SKM-1 (cell line): Measurements from ENCODE around the gene PAX3.
"Not testable (repeated sequence)": the region's sequence is repeated elsewhere in the genome, so short reads cannot be mapped to it uniquely, and the experiment has no call there.

Experiments used
- DNase-seq: peaks from one replicate; lab custom pipeline; 2025; ENCODE audit not compliant: unreplicated experiment; lab: John Stamatoyannopoulos, UW

PAX3 gene

DNA sequence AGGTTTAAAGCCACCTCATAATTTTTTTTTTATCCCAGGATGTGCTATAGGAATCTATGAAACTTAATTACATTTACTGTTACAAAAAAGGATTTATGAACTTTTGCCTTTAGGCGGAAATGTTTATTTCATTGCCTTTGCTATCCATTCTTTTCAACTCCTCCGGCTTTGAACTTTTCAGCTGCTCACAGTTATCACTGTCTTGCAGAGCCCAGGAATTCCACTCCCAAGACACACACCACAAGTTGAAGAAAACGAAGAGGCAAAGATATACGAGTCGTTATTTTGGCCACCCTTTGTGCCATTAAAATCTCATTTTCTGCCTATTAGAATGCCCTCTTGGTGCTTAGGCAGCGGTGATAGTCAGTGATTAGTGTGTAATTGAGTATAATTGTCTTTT lies 80.0 kb downstream of the PAX3 start:
- DNase-seq: no peak

DNA sequence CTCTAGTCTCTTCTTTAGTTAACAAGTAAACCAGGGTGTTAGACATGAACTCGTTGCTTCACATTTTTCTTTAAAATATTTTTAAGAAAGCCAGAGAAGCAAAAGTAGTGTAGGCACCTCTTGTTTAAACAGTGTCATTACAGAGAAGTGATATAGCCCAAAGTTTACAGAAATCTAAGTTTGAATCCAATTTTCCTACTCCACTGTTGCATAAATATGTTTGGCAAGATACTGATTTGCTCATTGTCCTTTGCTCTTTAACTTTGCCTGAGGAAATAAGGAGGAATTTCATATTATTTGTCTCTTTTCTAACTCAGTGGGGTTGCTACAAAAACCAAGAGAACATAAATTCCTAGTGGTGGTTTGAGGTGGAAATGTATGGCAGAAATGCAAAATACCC lies 81.1 kb downstream of the PAX3 start:
- DNase-seq: no peak

- DNase-seq: no peak
Observed at GRCh38 chr2:222214885-222215284, 83.9 kb downstream of the PAX3 start.

DNA sequence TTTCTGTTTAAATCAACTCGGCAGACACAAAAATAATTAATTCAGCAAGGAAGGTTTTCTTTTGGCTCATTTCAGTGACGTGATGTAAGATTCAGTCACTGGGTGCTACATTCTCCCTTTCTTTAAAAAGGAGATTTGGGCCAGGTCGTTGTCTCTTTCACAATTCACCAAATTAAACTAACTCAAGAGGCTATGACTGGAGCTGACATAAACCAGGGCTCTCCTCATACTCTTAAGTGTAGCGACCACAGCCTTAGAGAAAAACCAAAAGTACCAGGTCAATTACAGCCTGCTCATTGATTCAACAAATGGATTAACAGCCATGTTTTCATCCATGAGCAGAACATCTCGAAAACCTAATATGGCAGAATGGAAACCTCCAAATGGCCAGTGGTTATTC lies 85.7 kb downstream of the PAX3 start:
- no peak for DNase-seq

DNA sequence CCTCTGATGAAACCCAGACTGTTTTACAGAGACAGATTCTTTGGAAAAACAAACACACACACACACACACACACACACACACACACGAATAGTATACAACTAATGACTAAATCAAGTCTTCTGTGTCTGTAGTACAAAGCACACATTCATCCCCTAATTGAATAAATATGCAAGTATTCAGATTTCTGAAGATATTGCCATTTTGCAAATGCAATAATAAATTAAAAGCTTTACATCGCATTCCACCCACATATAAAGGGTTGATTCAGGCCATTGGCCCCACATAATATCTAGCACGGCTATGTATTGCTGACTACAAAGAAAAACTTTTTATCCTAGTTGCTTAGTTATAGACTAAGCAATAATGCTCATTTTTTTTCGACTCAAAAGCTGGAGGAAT lies 86.2 kb downstream of the PAX3 start:
- DNase-seq: no peak

- DNase-seq: no peak
Observed at GRCh38 chr2:222208010-222208690, 90.6 kb downstream of the PAX3 start.

DNA sequence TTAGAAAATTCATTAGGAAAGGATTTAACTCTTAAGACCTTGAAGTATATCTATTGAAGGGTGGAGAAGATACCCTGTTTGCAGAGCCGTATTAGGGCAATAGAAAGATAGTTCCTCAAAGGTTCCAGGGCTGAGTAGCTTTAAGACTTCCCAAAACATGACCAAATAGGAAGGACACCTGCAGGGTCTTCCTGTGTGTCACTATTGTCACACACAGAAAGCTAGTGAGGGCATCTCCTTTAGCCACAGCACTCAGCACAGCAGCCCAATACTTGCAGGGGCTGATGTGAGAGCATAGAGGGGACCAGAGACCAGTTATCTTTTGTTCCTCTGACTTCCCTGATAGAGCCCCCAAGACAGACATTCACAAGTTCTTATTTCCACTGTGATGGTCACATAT lies 93.7 kb downstream of the PAX3 start:
- no peak for DNase-seq

GRCh38 chr2:222203041-222203440 lies 95.8 kb downstream of the PAX3 start:
- no peak for DNase-seq

DNA sequence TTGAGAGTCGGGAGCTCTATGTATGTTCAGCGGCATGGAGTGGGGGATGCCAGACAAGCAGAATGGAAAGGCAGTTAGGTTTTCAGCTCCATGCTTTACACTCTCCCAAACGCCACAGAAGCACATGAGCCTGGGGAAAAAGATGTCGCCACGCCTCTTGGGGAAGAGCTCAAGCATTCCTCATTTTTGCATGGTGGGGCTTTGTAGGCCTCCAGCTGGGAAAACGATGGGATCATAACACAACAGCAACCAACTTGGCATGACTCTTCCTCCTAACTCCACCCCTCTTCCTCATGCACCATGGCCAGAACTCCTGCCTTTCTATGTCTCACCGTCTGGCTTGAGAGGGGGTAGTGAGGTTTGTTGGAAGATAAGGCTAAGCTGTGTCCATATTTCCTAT lies 102.6 kb downstream of the PAX3 start:
- DNase-seq: no peak

DNA sequence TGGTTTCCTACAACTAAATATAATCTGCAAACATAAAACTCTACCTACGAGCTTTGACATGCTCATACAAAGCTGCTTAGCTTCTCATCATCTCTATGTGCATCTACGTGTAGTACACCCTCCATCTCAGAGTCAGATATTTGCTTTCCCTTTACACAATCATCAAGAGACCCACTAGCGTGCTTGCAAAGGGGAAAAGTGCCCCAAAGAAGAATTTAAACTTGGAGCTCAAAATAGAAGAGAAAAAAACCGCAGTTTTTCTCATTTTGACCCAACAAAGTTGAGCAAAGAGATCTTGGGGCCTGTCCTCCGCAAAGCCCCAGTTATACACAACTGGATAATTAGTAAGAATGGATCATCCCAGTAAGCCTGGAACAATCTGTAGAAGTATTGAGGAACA lies 104.1 kb downstream of the PAX3 start:
- no peak for DNase-seq

- no peak for DNase-seq
Observed at GRCh38 chr2:222193328-222193983, 105.3 kb downstream of the PAX3 start.

- no peak for DNase-seq
Observed at GRCh38 chr2:222180619-222181018, 118.2 kb downstream of the PAX3 start.

- DNase-seq: no peak
Observed at GRCh38 chr2:222179592-222179991, 119.2 kb downstream of the PAX3 start.

GRCh38 chr2:222178450-222178849 lies 120.3 kb downstream of the PAX3 start:
- no peak for DNase-seq

DNA sequence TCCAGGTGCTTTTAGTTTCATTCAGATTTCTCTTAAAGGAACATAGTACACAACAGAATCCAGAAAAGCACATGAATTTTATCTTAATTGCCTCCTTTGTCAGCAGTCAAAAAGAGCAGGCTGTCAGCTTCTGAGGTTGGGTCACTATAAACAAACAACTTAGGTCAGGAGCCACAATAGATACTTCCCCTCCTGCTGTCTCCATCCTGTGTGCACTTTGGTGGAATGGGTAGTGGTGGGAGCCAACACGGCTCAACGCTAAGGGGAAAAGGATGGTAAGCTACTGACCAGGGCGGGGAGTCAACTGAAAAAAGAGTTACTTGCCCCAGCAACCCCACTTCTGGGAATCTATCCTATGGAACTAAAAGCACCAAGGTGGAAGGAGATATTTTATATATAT lies 121.9 kb downstream of the PAX3 start:
- DNase-seq: no peak

DNA sequence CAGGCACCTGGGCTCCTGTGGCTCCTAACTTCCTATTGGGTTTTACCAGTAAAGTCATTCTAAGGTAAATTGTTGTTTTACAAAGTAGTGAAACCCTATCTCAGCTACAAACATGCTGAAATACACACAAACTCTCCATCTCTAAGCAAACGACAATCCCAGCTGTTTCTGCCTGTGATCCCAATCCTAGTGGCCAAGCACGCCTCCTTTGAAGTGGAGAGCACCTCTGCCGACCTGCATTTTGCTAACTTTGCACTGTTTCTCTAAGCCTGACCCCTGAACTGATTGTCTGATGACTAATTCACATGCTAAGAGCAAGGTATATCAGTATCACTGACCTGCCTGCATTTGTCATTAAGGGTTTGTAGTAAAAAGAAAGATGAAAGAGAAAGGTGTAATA lies 124.3 kb downstream of the PAX3 start:
- DNase-seq: no peak

GRCh38 chr2:222169346-222169745 lies 129.5 kb downstream of the PAX3 start:
- no peak for DNase-seq

GRCh38 chr2:222167762-222168161 lies 131.0 kb downstream of the PAX3 start:
- DNase-seq: no peak

DNA sequence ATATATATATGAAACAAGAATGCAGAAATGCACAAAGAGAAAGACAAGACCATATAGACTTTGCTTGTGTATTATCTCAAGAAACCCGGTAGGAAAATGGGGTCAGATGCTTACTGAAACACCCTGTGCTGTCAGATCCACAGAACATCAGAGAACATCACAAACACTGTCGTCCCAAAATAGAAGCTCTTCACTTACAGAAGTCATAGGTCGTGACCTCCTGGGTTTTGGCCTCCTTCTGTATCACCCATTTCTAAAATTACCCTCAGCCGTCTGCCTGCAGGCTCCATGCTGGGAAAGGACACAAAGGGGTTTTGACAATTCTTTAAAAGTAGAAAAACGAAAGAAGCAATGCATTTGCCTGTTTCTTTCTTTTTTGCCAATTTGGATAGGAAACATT lies 137.9 kb downstream of the PAX3 start:
- no peak for DNase-seq

DNA sequence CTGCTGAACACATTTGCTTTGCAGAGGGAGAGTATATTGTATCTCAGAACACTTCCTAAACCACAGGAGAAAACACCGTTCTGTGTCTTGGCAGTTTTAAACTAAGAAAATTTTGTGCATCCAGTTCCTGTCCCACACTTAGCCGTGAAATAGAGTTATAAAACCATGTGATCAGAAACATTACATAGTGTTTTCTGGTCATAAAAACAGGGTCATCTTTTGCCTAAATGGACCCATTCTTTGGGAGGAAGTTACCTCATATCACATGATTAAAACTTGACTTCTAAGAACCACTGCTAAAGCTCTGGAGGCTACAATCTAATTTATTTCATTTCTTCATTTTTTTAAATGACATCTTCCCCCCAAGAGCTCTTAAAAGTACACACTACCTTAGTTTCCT lies 138.7 kb downstream of the PAX3 start:
- no peak for DNase-seq

GRCh38 chr2:222159221-222159620 lies 139.6 kb downstream of the PAX3 start:
- no peak for DNase-seq

DNA sequence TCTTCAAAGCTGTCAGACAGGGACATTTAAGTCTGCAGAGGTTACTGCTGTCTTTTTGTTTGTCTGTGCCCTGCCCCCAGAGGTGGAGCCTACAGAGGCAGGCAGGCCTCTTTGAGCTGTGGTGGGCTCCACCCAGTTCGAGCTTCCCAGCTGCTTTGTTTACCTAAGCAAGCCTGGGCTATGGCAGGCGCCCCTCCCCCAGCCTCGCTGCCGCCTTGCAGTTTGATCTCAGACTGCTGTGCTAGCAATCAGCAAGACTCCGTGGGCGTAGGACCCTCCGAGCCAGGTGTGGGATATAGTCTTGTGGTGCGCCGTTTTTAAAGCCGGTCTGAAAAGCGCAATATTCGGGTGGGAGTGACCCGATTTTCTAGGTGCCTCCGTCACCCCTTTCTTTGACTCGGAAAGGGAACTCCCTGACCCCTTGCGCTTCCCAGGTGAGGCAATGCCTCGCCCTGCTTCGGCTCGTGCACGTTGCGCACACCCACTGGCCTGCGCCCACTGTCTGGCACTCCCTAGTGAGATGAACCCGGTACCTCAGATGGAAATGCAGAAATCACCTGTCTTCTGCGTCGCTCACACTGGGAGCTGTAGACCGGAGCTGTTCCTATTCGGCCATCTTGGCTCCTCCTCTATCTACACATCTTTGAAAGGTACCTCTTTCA lies 143.7 kb downstream of the PAX3 start:
- not testable (repeated sequence) for DNase-seq
